GM21723 (cell line): ENCODE results near the gene MUC2.

Source experiments
- ATAC-seq: cut with Tn5 transposase; IDR thresholded peaks from one replicate; pipeline ENCODE4 v1.9.1; 2021; ENCODE audit warnings: mild to moderate bottlenecking, moderate library complexity; ENCODE audit not compliant: unreplicated experiment

The MUC2 gene

GRCh38 chr11:1085440-1086170 is 10.9 kb downstream of the MUC2 start:
- no peak for ATAC-seq

- no peak for ATAC-seq
These were observed 11.8 kb downstream of the MUC2 start for GRCh38 chr11:1086171-1087102.

- ATAC-seq = no peak
These were observed 12.7 kb downstream of the MUC2 start for GRCh38 chr11:1087279-1087960.

GRCh38 chr11:1087961-1088926 is 13.6 kb downstream of the MUC2 start:
- no peak for ATAC-seq

DNA sequence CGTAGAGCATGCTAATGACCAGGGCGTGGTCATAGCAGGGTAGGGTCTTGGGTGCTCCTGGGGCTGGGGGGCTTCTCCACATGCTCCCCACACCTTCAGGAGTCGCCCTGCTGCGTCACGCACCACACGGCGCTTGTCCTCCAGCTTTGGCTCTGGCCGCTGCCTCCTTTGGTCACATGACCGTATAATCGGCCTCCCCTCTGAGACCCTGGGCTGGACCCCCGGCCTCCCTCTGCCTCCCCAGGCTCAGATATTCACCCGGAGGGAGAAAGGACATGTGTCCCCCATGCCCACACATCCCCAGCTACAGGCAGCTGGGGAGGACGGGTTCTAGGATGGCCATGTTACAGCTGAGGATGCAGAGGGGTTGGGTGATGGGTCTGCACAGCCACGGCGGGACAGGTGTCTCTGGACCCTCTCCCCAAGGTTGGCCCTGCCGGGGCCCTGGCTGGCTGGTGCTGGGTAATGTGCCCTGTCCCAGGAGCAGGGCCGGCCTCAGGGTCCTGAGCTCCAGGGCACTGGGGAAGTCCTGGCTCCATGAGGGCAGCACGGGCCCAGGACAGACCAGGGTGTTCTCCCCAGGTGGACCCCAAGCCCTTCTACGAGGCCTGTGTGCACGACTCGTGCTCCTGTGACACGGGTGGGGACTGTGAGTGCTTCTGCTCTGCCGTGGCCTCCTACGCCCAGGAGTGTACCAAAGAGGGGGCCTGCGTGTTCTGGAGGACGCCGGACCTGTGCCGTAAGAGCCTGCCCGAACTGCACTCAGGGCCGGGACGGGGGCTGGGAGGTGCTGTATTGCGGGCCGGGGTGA is 14.5 kb downstream of the MUC2 start:
- no peak for ATAC-seq

DNA sequence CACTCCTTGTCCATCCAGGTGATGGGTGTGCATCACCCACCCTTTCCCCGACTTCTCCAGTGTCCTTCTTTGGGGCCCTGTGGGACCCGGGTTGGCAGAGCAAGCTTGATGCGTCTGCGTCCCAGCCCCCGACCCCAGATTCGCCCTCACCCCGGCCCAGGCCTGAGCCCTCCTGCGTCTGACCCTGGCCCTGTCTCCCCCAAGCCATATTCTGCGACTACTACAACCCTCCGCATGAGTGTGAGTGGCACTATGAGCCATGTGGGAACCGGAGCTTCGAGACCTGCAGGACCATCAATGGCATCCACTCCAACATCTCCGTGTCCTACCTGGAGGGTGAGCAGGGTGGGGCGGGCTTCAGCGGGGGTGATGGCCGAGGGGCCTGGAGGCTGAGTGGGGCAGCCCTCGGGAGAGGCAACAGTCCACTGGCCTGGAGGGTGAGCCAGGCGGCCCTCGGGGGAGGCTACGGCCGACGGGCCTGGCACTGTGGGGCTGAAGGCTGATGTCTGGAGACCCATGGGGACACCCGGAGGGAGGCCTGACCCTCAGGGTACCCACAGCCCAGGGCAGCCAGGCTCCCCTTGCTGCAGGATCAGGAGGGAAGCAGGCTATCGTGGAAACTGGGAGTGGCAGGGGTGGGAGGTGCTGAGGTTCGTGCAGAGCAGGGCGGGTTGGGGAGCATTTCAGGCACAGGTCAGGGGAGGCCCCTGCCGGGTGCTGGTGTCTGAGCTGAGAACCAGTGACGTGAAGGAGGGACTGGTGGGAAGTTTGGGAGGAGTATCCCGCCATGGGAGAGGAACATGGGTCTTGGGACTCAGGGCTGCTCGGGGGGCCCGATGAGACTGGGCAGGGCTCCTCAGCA is 15.3 kb downstream of the MUC2 start:
- ATAC-seq = no peak

GRCh38 chr11:1090600-1091331 is 16.1 kb downstream of the MUC2 start:
- no peak for ATAC-seq

- ATAC-seq = no peak
These were observed 16.8 kb downstream of the MUC2 start for GRCh38 chr11:1091332-1092083.

DNA sequence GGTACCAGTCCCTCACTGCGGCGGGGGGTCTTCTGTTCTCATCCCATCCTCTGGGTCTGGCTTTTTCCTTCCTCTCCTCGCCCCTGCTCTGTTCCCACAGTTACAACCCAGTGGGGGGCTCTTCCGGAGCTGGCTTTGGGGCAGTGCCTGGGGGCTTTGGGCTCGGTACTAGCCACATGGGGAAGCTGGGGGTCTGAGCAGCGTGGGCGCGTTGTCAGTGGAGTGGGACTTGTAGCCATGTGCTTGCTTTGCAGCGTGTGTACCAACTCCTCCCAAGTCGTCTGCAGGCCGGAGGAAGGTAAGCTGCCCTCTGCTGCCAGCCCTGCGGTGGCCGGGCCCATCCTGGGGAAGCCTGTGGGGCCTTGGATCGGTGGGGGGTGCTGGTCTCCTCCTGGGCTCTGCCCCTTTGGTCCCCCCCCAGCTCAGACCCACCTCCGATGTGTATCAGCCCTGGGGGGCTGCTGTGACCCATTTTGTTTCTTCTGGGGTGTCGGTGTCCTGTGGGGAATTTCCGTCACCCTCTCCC is 17.5 kb downstream of the MUC2 start:
- ATAC-seq = no peak

- ATAC-seq = no peak
These were observed 18.2 kb downstream of the MUC2 start for GRCh38 chr11:1092919-1093318.

DNA sequence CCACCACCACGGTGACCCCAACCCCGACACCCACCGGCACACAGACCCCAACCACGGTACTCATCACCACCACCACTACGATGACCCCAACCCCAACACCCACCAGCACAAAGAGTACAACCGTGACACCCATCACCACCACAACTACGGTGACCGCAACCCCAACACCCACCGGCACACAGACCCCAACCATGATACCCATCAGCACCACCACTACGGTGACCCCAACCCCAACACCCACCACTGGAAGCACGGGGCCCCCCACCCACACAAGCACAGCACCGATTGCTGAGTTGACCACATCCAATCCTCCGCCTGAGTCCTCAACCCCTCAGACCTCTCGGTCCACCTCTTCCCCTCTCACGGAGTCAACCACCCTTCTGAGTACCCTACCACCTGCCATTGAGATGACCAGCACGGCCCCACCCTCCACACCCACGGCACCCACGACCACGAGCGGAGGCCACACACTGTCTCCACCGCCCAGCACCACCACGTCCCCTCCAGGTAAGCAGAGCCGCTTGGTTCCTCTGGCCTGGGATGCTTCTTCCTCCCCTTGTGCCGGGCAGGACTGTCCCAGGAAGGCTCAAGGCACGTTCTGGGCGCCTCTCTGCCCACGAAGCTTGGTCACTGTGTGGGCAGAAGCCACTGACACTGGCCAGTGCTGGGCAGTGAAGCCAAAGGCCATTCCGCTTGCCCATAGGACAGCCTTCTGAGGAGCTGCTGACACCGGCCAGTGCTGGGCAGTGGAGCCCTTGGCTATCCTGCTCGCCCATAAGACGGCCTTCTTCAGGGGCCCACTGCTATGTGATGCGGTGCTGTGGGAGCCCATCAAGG is 25.1 kb downstream of the MUC2 start:
- no peak for ATAC-seq

GRCh38 chr11:1100417-1101245 is 26.0 kb downstream of the MUC2 start:
- no peak for ATAC-seq

- no peak for ATAC-seq
These were observed 26.8 kb downstream of the MUC2 start for GRCh38 chr11:1101318-1102089.

DNA sequence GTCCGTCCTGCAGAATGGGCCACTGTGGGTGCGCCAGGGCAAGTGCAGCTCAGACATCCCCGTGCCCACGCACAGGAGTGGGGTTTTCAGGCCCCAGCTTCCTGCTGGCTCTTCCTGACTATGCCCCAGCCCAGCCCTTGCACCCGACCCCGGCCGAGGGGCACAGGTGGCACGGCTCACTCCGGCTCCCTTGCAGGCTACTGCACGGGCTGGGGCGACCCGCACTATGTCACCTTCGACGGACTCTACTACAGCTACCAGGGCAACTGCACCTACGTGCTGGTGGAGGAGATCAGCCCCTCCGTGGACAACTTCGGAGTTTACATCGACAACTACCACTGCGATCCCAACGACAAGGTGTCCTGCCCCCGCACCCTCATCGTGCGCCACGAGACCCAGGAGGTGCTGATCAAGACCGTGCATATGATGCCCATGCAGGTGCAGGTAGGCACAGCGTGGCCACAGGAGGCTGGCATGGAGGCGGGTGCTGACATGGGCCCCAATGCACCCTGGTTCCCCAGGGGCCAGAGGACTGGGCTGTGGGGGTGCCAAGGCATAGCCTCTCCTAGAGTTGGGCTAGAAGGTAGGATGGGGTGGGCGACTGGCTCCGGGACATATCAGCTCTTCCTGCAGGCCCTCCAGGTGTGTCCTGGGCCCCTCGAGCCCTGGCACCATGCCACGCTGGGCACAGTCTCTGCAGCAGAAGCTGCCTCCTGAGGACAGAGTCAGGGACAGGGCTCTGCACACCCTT is 27.7 kb downstream of the MUC2 start:
- no peak for ATAC-seq
